HPDE6-E6E7 (cell line): ENCODE results near the gene PGAM5.
"Not testable (repeated sequence)": the region's sequence is repeated elsewhere in the genome, so short reads cannot be mapped to it uniquely, and the experiment has no call there.

ENCODE experiments used
- DNase-seq: peaks from one replicate; pipeline ENCODE4 v3.0.0; 2011; ENCODE audit warnings: missing footprints; ENCODE audit errors: extremely low spot score

PGAM5 gene

DNA sequence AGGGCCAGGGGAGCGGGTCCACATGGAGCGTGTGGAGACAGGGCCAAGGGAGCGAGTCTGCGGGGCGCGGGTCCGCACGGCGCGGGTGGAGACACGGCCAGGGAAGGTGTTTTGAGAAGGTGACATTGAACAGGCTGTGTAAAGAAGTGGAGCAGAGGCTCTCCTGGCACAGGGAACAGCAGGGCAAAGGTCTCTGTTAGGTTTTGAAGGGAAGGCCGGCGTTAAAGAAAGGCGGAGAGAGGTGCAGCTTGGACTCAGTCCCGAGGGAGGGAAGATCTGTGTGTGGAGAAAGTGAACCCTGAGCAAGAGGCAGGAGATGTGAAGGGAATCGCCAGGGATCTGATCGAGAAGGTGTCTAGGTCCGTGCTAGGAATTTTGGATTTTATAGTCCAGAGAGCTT lies 21.4 kb upstream of the PGAM5 start:
- no peak for DNase-seq

DNA sequence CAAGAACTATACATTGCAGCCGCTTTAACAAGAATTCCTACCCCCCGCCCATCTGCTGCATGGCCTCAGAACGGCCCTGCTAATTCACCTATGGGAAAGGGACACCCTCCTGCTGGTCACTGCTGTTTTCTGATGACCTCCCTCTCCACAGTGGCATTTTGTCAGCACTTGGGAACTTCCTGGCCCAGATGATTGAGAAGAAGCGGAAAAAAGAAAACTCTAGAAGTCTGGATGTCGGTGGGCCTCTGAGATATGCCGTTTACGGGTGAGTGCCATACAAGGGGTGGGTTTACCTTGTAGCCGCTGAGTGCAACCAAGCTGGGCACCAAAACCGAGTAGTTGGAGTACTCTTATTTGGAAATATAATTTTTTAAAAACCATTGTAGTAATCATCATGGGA lies 20.5 kb upstream of the PGAM5 start:
- DNase-seq: no peak

DNA sequence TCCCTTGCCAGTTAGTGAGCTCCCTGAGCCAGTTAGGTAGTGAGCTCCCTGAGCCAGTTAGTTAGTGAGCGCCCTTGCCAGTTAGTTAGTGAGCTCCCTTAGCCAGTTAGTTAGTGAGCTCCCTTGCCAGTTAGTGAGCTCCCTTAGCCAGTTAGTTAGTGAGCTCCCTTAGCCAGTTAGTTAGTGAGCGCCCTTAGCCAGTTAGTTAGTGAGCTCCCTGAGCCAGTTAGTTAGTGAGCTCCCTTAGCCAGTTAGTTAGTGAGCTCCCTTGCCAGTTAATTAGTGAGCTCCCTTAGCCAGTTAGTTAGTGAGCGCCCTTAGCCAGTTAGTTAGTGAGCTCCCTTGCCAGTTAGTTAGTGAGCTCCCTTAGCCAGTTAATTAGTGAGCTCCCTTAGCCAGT lies 18.6 kb upstream of the PGAM5 start:
- not testable (repeated sequence) for DNase-seq

DNA sequence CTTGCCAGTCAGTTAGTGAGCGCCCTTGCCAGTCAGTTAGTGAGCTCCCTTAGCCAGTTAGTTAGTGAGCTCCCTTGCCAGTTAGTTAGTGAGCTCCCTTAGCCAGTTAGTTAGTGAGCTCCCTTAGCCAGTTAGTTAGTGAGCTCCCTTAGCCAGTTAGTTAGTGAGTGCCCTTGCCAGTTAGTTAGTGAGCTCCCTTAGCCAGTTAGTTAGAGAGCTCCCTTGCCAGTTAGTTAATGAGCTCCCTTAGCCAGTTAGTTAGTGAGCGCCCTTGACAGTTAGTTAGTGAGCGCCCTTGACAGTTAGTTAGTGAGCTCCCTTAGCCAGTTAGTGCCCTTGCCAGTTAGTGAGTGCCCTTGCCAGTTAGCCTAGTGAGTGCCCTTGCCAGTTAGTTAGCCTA lies 15.8 kb upstream of the PGAM5 start:
- DNase-seq: not testable (repeated sequence)

DNA sequence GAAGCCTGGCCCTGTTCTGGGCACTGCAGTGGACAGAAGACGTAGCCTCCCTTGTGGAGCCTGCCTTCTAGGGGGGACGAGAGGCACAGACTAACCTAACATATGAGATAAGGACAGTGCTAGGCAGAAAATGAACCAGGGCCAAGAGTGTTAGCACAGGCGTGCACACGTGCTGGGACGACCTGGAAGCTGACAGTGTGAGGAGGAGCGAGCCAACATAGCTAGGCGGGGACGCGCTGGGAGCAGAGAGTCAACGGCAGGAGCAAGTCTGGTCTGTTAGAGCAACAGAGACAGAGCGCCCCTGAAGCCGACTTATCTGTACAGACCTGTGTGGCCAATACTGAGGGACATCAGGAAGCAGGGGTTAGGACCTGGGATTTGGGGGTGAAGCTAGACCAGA lies 15.2 kb upstream of the PGAM5 start:
- no peak for DNase-seq

DNA sequence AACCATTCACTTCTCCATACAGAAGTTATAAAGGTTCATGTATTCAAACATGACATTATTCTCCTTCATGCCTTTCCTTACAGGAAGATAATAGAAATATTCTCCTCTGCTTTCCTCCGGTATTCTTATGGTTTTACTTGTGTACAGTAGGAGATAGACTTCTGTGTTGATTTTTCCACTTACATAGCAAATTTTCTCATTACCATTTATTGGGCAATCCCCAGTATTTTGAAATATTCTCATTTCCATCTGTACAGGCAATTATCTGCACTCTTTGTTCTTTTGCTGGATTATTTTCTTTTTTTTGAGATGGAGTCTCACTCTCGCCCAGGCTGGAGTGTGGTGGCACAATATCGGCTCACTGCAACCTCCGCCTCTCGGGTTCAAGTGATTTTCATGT lies 12.3 kb upstream of the PGAM5 start:
- DNase-seq: no peak

DNA sequence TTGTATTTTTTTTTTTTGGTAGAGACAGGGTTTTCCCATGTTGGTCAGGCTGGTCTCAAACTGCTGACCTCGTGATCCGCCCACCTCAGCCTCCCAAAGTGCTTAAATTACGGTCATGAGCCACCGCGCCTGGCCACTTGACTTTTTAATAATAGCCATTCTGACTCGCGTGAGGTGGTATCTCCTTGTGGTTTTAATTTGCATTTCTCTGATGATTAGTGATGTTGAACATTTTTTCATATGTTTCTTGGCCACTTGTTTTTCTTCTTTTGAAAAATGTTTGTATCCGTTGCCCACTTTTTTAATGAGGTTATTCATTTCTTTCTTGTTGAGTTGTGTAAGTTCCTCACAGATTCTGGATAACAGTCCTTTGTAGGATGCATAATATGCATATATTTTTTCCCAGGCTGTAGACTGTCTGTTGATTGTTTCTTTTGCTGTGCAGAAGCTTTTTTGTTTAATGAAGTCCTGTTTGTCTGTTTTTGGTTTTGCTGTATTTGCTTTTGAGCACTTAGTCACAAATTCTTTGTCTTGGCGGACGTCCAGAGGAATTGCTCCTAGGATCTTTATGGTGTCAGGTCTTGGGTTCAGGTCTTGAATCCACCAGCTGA lies 10.3 kb upstream of the PGAM5 start:
- no peak for DNase-seq

DNA sequence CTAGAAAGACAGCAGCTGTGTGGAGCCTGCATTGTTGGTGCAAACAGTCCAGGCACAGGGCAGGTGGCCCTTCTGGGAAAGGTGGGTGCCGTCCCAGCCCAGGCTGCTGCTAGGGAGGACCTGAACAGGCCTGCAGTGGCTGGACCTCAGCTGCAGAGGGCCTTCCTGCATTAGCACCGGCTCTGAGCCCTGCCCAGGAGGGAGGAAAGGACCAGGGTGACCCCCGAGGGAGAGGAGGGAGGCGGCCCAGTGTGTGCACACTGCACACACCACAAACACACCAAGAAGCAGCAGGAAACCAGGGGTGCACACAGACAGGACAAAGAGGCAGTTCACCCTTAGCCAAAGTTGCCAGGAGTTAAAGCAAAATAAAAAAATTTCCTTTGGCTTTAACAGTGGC lies 8.0 kb upstream of the PGAM5 start:
- no peak for DNase-seq

DNA sequence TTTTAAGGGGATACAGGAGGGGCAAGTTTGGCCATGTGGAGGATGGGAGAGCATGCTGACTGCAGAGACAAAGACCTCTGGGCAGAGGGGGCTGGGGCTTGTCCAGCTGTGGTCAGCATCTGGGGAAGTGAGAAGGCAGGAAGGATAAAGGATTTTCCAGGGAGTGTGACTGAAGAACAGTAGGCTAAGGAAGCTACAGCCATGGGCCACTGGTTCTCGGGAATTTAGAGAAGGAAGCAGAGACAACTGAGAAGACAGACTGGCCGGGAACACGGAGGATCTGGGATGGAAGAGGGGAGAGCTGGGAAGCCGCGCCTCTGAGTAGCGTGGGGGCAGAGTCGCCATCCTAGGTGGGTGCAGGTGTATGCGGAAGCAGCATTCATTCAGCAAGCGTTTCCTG lies 7.0 kb upstream of the PGAM5 start:
- no peak for DNase-seq

DNA sequence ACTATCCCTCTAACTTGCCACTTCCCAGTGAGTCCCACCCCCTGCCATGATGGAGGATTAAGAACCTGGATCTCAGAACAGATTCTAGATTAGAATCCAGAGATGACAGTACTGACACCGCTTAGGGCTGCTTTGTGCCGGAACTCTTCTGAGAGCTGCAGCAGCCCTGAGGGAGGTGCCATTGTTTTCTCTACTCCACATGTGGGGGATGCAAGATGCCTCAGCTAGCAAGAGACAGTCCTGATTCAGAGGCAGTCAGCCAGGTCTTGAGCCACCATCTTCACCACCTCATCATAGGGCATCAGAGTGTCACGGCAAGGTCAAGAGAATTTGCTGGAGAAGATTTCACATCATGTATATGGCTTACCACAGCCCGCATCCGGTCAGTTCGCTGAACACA lies 3.4 kb upstream of the PGAM5 start:
- DNase-seq: no peak

DNA sequence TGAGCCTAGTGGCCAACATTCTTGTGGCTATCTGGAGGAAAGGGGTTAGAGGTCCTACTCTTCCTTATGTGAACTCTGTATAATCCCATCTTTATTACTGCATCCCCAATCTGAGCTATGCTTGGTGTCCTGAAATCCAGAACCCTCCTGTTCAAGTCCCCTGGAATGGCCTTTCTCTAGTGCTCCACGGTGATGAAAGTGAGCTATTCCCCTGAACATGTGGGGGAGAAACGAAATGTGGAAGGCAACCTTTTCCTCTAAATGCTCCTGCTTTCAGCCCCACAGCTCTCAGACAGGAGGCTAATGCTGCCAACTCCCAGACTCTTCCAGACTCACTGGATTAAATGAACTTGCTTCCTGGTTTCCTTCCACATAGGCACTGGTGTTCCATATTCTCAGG lies 2.5 kb upstream of the PGAM5 start:
- no peak for DNase-seq

DNA sequence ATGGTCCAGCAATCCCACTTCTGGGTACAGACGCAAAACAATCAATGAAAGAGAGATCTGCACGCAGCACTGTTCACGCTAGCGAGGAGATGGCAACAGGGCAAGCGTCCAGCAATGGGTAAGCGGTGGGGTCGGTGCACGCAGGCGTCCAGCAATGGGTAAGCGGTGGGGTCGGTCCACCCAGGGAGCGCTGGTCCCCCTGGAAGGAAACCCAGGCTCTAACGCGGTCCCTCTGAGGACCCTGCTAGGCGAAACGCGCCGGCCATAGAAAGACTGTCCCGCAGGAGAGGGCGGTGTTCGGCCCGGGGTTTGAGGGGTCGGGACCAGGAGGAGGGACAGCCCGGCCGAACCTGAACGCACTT lies 618 bp upstream of the PGAM5 start:
- no peak for DNase-seq

DNA sequence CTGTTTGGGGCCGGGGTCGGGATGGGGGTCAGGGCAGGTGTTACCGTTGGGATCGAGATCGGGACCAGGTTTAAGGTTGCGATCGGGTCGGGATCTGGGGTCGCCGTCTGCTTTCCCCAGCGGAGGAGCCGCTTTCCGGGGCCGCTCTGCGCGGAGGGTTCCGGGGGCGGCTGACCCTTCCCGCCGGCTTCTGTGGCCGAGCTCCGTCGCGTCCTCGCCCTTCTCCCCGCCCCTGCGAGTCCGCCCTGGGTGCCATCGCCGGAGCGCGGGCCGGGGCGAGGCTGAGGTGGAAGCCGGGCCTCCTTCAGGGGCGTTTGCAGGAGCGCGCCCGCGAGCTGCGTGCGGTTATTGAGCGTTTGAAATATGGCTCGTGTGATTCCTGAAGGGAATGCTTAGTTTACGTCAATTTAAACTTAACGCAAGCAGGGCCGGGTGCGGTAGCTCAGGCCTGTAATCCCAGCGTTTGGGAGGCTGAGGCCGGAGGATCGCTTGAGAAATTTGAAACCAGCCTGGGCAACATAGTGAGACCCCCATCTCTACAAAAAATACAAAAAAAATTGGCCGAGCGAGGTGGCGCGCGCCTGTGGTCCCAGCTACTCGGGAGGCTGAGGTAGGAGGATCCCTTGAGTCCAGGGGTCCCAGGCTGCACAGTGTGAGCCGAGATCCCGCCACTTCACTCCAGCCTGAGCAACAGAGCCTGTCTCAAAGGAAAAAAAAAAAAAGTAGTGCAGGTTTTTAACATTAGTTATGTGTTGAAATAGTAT lies 620 bp downstream of the PGAM5 start:
- no peak for DNase-seq

DNA sequence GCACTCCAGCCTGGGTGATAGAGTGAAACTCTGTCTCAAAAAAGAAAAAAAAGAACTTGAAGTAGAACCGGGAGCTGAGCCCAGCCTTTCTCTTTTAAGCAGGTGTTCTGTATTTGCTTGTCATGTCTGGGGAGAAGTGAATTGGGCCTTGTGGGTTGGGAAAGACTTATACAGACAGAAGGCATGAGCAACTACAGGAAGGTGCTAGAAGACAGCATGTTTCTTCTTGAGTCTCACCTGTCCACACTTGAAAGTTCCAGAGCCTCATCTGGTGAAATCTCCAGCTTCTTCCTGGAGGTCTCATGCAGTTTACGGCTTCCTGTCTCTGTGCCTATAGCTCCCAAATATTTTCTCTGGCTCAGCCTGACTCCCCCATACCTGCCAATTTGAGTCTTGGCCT lies 2.5 kb downstream of the PGAM5 start:
- no peak for DNase-seq

DNA sequence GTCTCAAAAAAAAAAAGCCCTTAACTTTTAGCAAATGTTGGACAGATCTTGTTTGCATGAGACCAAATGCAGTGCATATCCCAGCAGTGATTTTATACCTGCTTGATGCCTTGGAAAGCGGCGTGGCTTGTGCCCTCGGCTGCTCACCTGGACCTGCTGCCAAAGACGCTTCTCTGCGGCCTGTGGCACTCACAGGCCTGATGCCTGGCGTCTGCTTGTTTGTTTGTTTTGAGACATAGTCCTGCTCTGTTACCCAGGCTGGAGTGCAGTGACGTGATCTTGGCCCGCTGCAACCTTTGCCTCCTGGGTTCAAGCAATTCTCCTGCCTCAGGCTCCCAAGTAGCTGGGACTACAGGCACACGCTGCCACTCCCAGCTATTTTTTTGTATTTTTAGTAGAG lies 5.2 kb downstream of the PGAM5 start:
- DNase-seq: no peak

DNA sequence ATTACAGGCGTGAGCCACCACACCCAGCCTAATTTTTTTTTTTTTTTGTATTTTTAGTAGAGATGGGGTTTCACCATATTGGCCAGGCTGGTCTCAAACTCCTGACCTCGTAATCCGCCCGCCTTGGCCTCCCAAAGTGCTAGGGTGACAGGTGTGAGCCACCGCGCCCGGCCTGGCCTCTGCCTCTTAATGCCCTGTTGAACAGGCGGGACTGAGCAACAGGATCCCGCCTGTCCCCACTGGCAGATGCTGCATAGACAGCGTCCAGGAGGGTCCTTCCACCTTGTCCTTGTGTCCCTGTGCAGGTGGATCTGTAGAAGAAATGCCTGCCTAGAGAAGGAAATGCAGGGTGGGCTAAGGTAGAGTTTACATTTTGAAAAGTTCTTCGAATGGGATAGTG lies 5.7 kb downstream of the PGAM5 start:
- DNase-seq: no peak

DNA sequence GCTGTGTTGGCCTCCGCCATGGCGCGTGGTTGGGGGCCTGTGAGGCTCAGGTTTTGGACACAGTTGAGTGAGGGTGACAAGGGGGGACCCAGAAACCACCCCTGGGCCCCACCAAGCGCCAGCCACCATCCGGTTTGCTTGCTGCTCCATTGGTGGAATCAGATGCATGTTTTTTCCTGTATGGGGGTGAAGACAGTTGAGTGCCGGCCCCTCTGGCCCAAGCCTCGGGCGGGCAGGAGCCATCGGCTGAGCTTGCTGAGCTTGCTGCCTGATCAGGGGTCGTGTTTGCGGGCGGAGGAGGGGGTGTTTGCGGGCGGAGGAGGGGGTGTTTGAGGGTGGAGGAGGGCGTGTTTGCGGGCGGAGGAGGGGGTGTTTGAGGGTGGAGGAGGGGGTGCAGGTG lies 6.4 kb downstream of the PGAM5 start:
- no peak for DNase-seq

DNA sequence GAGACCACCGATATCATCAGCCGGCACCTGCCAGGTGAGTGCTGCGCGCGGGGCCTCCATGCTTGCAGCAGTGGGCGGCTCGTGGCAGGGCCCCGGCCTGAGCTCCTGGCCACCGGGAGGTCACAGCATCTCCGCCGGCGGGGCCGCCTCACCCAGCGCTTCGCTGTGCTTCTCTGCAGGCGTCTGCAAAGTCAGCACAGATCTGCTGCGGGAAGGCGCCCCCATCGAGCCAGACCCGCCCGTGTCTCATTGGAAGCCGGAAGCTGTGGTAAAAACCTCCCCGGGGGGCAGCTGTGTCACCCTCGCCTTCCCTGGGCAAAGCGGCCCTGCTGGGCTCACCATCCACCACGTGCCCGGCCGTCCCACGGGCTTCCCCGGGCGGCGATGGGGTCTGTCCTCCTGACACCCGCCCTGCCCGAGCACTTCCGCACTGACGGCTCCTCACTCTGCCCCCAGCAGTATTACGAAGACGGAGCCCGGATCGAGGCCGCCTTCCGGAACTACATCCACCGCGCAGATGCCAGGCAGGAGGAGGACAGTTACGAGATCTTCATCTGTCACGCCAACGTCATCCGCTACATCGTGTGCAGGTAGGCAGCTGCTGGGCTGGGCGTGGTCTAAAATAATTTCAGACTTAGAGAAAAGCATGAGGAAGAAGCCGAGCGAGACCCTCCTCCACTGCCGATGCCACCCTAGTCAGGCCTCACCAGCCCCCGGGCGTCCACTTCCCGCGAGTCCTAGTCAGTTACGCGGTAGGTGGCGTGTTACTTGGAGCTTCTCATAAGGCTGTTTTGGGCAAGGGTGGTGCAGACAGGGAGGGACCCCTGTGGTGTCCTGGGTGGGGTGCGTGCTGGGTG lies 7.1 kb downstream of the PGAM5 start:
- DNase-seq: no peak

DNA sequence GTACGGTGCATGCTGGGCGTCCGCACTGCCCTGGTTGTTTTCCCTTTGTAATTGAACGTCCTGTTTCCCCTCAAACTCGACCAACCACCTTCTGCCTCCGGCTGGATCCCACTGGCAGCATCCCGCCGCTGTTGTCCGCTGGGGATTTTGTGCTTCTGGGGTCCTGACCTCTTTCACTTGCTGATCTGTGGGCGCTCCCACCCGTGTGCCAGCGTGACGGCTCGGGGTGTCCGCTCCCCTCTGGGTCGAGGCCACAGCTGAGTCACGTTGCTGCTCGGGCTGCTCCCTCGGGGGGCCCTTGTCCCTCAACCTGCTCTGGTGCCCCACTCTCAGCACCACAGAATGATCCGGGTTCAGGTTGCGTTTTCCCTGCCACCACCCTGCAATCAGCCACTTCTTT lies 8.0 kb downstream of the PGAM5 start:
- DNase-seq: no peak

DNA sequence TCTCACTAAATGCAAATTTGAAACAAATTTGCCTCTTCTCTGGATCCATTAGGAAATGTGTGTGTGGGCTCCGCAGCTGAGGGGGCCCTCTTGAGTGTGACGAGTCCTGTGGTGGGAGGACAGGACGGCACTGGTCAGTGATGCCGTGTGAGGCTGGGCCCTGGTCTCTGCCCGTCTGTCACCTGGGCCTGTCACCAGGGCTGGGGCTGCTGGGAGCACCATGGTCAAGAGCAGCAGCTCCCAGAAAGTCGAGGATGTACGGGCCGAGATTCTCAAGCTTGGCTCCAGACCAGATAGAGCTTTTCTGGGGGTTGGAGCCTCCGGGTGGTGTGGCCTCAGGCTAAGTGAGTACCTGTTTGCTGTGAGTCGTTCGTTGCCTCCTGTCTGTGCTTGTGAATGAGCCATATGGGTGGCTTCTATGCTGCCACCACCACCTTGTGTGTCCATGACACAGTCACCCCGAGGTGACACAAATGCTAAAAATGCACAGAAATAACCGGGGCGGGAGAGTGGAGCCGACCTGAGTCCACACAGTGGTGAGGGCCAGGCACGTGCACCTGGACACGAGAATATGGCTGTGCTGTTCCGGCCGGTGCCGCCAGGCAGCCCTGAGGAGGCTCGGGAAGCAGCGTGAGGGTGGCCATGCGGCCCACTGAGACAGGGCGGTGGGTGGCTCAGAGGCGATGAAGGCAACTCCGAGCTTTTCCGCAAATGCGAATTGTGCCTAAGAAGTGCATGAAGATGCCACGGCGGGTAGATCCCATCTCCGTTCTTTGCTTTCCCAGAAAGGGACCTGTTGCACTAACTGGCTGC lies 8.7 kb downstream of the PGAM5 start:
- DNase-seq: no peak

DNA sequence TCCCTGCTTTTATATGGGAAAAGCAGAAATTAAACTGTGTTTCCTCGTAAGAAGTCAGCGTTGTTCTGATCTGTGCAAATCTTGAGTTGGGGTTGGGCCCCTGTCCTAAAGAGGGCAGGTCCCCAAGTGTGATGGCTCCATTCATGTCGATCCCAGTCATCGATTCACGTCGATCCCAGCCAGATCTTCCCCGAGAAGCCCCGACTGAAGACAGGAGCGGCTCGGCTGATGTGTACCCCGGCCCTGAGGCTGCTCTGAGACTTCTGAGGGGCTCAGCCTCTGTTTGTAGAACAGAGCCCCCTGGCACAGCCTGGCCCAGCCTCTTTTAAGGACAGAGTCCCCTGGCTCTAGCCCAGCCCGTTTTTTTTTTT lies 9.3 kb downstream of the PGAM5 start:
- DNase-seq: no peak
